Loucy (cell line): ENCODE measurements around the gene PDE4D.

Experiments
- CTCF ChIP-seq: fragments of 200-600 bp; sonication (generic); conservative IDR thresholded peaks from 2 replicates; pipeline ENCODE4 v1.5.1; 2014; ENCODE audit warnings: mild to moderate bottlenecking, antibody characterized with exemption, low read length
- EZH2phosphoT487 ChIP-seq: fragments of 200-600 bp; IDR thresholded peaks from 2 replicates; pipeline ENCODE4 v1.6.1; 2018; ENCODE audit warnings: antibody characterized with exemption, mild to moderate bottlenecking, moderate library complexity, borderline replicate concordance

DNA sequence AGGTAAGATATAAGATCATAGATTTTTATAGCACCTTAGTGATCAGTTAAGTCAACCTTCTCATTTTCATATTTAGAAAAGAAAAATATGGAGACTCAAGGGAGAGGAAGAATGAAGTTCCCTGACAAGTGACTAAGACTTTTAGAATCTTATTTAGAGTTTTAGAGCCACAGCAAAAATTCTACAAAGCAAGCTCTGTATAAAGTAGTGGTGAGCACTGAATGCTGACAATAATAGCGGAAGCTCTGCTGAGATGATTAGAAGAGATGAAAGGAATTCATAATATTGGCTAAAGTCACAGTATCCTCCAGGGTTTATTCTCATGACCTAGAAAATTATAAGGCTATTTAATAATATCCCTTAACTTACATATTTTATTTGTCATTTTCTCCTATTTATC, 316.0 kb downstream of the PDE4D start:
- no peak for TF ChIP-seq CTCF
- TF ChIP-seq EZH2phosphoT487: no peak
